ENCODE results near the gene KRT6B. TPM values are rescaled to one million over a fixed set of nuclear protein-coding genes. Genes with fewer than 3 reads are reported as not detected.

KRT6B gene
- total RNA-seq, 3 donors from 2014 or later (not counting 1 experiment from before 2014, with no cell fraction given): not detected

GRCh38 chr12:52486166-52487105 lies 34.5 kb upstream of the KRT6B start:
- peaks cover 6% of the 10 kb centered on the region in 2 donors for H3K9me3 Mint-ChIP-seq
- no peak overlapping the region for H3K4me3 Mint-ChIP-seq
- H3K27ac Mint-ChIP-seq: no peak overlapping the region
- no peaks in the 10 kb centered on the region for H3K4me1 ChIP-seq (ENCODE audit: control insufficient read depth, insufficient read depth, low read length)
- 91% methylated on average over 5 of the region's 5 CpGs for WGBS (ENCODE audit: insufficient coverage)
- TF ChIP-seq, protein P1, sequence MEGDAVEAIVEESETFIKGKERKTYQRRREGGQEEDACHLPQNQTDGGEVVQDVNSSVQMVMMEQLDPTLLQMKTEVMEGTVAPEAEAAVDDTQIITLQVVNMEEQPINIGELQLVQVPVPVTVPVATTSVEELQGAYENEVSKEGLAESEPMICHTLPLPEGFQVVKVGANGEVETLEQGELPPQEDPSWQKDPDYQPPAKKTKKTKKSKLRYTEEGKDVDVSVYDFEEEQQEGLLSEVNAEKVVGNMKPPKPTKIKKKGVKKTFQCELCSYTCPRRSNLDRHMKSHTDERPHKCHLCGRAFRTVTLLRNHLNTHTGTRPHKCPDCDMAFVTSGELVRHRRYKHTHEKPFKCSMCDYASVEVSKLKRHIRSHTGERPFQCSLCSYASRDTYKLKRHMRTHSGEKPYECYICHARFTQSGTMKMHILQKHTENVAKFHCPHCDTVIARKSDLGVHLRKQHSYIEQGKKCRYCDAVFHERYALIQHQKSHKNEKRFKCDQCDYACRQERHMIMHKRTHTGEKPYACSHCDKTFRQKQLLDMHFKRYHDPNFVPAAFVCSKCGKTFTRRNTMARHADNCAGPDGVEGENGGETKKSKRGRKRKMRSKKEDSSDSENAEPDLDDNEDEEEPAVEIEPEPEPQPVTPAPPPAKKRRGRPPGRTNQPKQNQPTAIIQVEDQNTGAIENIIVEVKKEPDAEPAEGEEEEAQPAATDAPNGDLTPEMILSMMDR (IDR thresholded peaks at IDR 0.05): no peak
- no peaks in the 10 kb centered on the region for H3K36me3 ChIP-seq (ENCODE audit: control insufficient read depth, insufficient read depth, low read length)
- no peak overlapping the region for H3K4me3 ChIP-seq (ENCODE audit: low read length)
- DNase-seq (no peak), ATAC-seq (no peak)
- no peaks in the 10 kb centered on the region for H3K9me3 ChIP-seq (ENCODE audit: control insufficient read depth, insufficient read depth, low read length)
- H3K27ac ChIP-seq (ENCODE audit: low read length): no peak overlapping the region
- H3K36me3 Mint-ChIP-seq: peaks cover 14% of the 10 kb centered on the region
- intact Hi-C loops (cut with micrococcal nuclease): no loop called here
- peaks cover 6% of the 10 kb centered on the region for H3K27me3 ChIP-seq (ENCODE audit: control insufficient read depth, insufficient read depth, low read length)
- peaks cover 46 to 67% of the 10 kb centered on the region in 2 donors for H3K27me3 Mint-ChIP-seq (ENCODE audit: low read depth in 2 of 2)
- no peaks in the 10 kb centered on the region for H3K4me1 Mint-ChIP-seq

- H3K4me3 Mint-ChIP-seq: no peak overlapping the region
- H3K4me1 ChIP-seq (ENCODE audit: control insufficient read depth, insufficient read depth, low read length): no peaks in the 10 kb centered on the region
- 57% methylated on average over 3 of the region's 3 CpGs for WGBS (ENCODE audit: insufficient coverage)
These were observed 28.1 kb upstream of the KRT6B start for GRCh38 chr12:52480073-52480472.

DNA sequence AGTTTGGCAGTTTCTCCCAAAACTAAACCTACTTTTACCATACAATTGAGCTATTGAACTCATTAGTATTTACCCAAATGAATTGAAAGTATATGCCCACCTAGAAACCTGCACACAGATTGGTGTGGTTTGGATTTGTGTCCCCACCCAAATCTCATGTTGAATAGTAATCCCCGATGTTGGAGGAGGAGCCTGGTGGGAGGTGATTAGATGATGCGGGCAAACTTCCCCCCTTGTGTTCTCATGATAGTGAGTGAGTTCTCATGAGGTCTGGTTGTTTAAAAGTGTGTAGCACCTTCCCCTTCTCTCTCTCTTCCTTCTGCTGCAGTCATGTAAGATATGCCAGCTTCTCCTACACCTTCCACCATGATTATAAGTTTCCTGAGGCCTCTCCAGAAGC lies 25.7 kb upstream of the KRT6B start:
- TF ChIP-seq, protein P1 (IDR thresholded peaks at IDR 0.05): no peak
- H3K4me3 ChIP-seq (ENCODE audit: low read length): no peak overlapping the region
- H3K27me3 Mint-ChIP-seq (ENCODE audit: low read depth in 2 of 2): peaks cover 0 to 10% of the 10 kb centered on the region in 2 donors
- no peaks in the 10 kb centered on the region for H3K9me3 Mint-ChIP-seq
- intact Hi-C loops (cut with micrococcal nuclease): no loop called here
- ATAC-seq (no peak), DNase-seq (no peak)
- H3K36me3 ChIP-seq (ENCODE audit: control insufficient read depth, insufficient read depth, low read length): no peaks in the 10 kb centered on the region
- H3K27ac Mint-ChIP-seq: no peak overlapping the region
- WGBS (ENCODE audit: insufficient coverage): 86% methylated on average over 1 of the region's 2 CpGs
- H3K4me1 ChIP-seq (ENCODE audit: control insufficient read depth, insufficient read depth, low read length): no peaks in the 10 kb centered on the region
- H3K4me3 Mint-ChIP-seq: no peak overlapping the region
- H3K4me1 Mint-ChIP-seq: no peaks in the 10 kb centered on the region
- H3K9me3 ChIP-seq (ENCODE audit: control insufficient read depth, insufficient read depth, low read length): no peaks in the 10 kb centered on the region
- H3K36me3 Mint-ChIP-seq: no peaks in the 10 kb centered on the region
- no peak overlapping the region for H3K27ac ChIP-seq (ENCODE audit: low read length)
- H3K27me3 ChIP-seq (ENCODE audit: control insufficient read depth, insufficient read depth, low read length): peaks cover 2% of the 10 kb centered on the region

More at GRCh38 chr12:52480073-52480472, 28.1 kb upstream of the KRT6B start:
- peaks cover 24 to 31% of the 10 kb centered on the region in 2 donors for H3K27me3 Mint-ChIP-seq (ENCODE audit: low read depth in 2 of 2)
- DNase-seq (no peak), ATAC-seq (no peak)
- H3K4me3 ChIP-seq (ENCODE audit: low read length): no peak overlapping the region
- no peaks in the 10 kb centered on the region for H3K4me1 Mint-ChIP-seq
- intact Hi-C loops (cut with micrococcal nuclease): no loop called here
- no peak overlapping the region for H3K27ac Mint-ChIP-seq
- peaks cover 2 to 3% of the 10 kb centered on the region in 2 donors for H3K9me3 Mint-ChIP-seq
- H3K36me3 ChIP-seq (ENCODE audit: control insufficient read depth, insufficient read depth, low read length): no peaks in the 10 kb centered on the region
- H3K27ac ChIP-seq (ENCODE audit: low read length): no peak overlapping the region
- peaks cover 8% of the 10 kb centered on the region for H3K36me3 Mint-ChIP-seq
- no peaks in the 10 kb centered on the region for H3K9me3 ChIP-seq (ENCODE audit: control insufficient read depth, insufficient read depth, low read length)
- H3K27me3 ChIP-seq (ENCODE audit: control insufficient read depth, insufficient read depth, low read length): peaks cover 4% of the 10 kb centered on the region
- TF ChIP-seq, protein P1 (IDR thresholded peaks at IDR 0.05): no peak
